Parathyroid adenoma (tissue), 2 donors: ENCODE data around the gene ANTXR1.

Source experiments
- H2AFZ ChIP-seq: fragments of 300-600 bp; sonication (generic); one replicate; pipeline ENCODE4 v1.7.0; 2017; ENCODE audit warnings: antibody characterized with exemption, mild to moderate bottlenecking
- H3K27ac ChIP-seq: fragments of 300-600 bp; sonication (generic); one replicate; pipeline ENCODE4 v1.7.0; 2017
- H3K27me3 ChIP-seq: fragments of 300-600 bp; sonication (generic); one replicate; pipeline ENCODE4 v1.7.0; 2017; ENCODE audit warnings: low read length; ENCODE audit not compliant: control insufficient read depth, insufficient read depth
- H3K36me3 ChIP-seq: fragments of 300-600 bp; sonication (generic); one replicate; pipeline ENCODE4 v1.7.0; 2017; ENCODE audit warnings: low read length; ENCODE audit not compliant: control insufficient read depth, insufficient read depth
- H3K4me1 ChIP-seq: fragments of 300-600 bp; sonication (generic); one replicate; pipeline ENCODE4 v1.7.0; 2017; ENCODE audit warnings: control low read depth
- H3K4me2 ChIP-seq: fragments of 300-600 bp; sonication (generic); one replicate; pipeline ENCODE4 v1.7.0; 2017; ENCODE audit warnings: low read length
- H3K4me3 ChIP-seq: fragments of 300-600 bp; sonication (generic); one replicate; pipeline ENCODE4 v1.7.0; 2017; ENCODE audit warnings: low read depth, low read length
- H3K79me2 ChIP-seq: fragments of 300-600 bp; sonication (generic); one replicate; pipeline ENCODE4 v1.7.0; 2017; ENCODE audit warnings: control low read depth
- H3K9ac ChIP-seq: fragments of 300-600 bp; sonication (generic); one replicate; pipeline ENCODE4 v1.7.0; 2017; ENCODE audit warnings: mild to moderate bottlenecking
- H3K9me3 ChIP-seq: fragments of 300-600 bp; sonication (generic); one replicate; pipeline ENCODE4 v1.7.0; 2017; ENCODE audit warnings: low read length; ENCODE audit not compliant: control insufficient read depth
- CTCF ChIP-seq: fragments of 300-600 bp; sonication (generic); IDR thresholded peaks from one replicate; pipeline ENCODE4 v1.7.0; 2017; ENCODE audit warnings: antibody characterized with exemption, mild to moderate bottlenecking
- donor health status: primary hyperparathyroidism.

ANTXR1 gene

GRCh38 chr2:68989035-68989434 is 23.9 kb upstream of the ANTXR1 start:
- no peak overlapping the region for H3K9ac ChIP-seq

GRCh38 chr2:68992341-68992740 is 20.6 kb upstream of the ANTXR1 start:
- Histone ChIP-seq H3K4me1 (no peaks in the 10 kb centered on the region), H3K9ac (no peak overlapping the region), H3K9me3 (no peaks in the 10 kb centered on the region), H3K36me3 (no peaks in the 10 kb centered on the region), H3K79me2 (no peaks in the 10 kb centered on the region), H3K4me2 (no peak overlapping the region), H3K4me3 (no peak overlapping the region), H3K27ac (no peak overlapping the region), H2AFZ (no peak overlapping the region), H3K27me3 (no peaks in the 10 kb centered on the region)
- no peak for TF ChIP-seq CTCF

More at GRCh38 chr2:68989035-68989434, 23.9 kb upstream of the ANTXR1 start:
- no peak overlapping the region for H3K27ac ChIP-seq
- H3K36me3 ChIP-seq: no peaks in the 10 kb centered on the region
- H3K27me3 ChIP-seq: no peaks in the 10 kb centered on the region
- H3K4me2 ChIP-seq: no peak overlapping the region
- H3K4me1 ChIP-seq: no peaks in the 10 kb centered on the region
- no peak overlapping the region for H2AFZ ChIP-seq
- H3K79me2 ChIP-seq: no peaks in the 10 kb centered on the region
- no peak for TF ChIP-seq CTCF
- no peaks in the 10 kb centered on the region for H3K9me3 ChIP-seq
- no peak overlapping the region for H3K4me3 ChIP-seq

GRCh38 chr2:68992933-68993332 is 20.0 kb upstream of the ANTXR1 start:
- H3K27me3 ChIP-seq: no peaks in the 10 kb centered on the region
- H3K79me2 ChIP-seq: no peaks in the 10 kb centered on the region
- H3K36me3 ChIP-seq: no peaks in the 10 kb centered on the region
- no peak overlapping the region for H2AFZ ChIP-seq
- no peak for TF ChIP-seq CTCF
- no peak overlapping the region for H3K27ac ChIP-seq
- H3K4me2 ChIP-seq: no peak overlapping the region
- H3K4me3 ChIP-seq: no peak overlapping the region
- no peaks in the 10 kb centered on the region for H3K9me3 ChIP-seq
- H3K4me1 ChIP-seq: no peaks in the 10 kb centered on the region
- no peak overlapping the region for H3K9ac ChIP-seq

- Histone ChIP-seq H3K27ac (no peak overlapping the region), H3K4me1 (no peaks in the 10 kb centered on the region), H3K4me2 (no peak overlapping the region), H3K4me3 (no peak overlapping the region), H3K9me3 (no peaks in the 10 kb centered on the region), H3K36me3 (no peaks in the 10 kb centered on the region), H3K9ac (no peak overlapping the region), H3K27me3 (no peaks in the 10 kb centered on the region), H3K79me2 (no peaks in the 10 kb centered on the region), H2AFZ (no peak overlapping the region)
- no peak for TF ChIP-seq CTCF
These were observed 19.3 kb upstream of the ANTXR1 start for GRCh38 chr2:68993660-68994059.

GRCh38 chr2:68994864-68995263 is 18.1 kb upstream of the ANTXR1 start:
- no peak overlapping the region for H3K4me3 ChIP-seq
- no peaks in the 10 kb centered on the region for H3K9me3 ChIP-seq
- H3K4me2 ChIP-seq: no peak overlapping the region
- H3K9ac ChIP-seq: no peak overlapping the region
- H2AFZ ChIP-seq: no peak overlapping the region
- H3K27me3 ChIP-seq: no peaks in the 10 kb centered on the region
- no peak for TF ChIP-seq CTCF
- H3K27ac ChIP-seq: no peak overlapping the region
- H3K4me1 ChIP-seq: no peaks in the 10 kb centered on the region
- H3K36me3 ChIP-seq: no peaks in the 10 kb centered on the region
- H3K79me2 ChIP-seq: no peaks in the 10 kb centered on the region
